Glutamatergic neuron (in vitro differentiated cells): ENCODE measurements around the gene DIMT1. TPM values are rescaled to one million over a fixed set of nuclear protein-coding genes. Genes with fewer than 3 reads are reported as not detected.
A peak's percentile ranks its signal among the peaks of the same experiment; 100 is the strongest.

Experiments used
- DNase-seq: peaks from one replicate; pipeline ENCODE4 v3.0.0; 2022
- H3K27ac Mint-ChIP-seq: one replicate; pipeline ENCODE4 v1.8.0; 2020; ENCODE audit warnings: mild to moderate bottlenecking, mixed read lengths, inconsistent platforms; ENCODE audit not compliant: unreplicated experiment
- H3K27me3 Mint-ChIP-seq: one replicate; pipeline ENCODE4 v1.8.0; 2020; ENCODE audit warnings: mild to moderate bottlenecking, moderate library complexity, mixed read lengths, inconsistent platforms; ENCODE audit not compliant: unreplicated experiment
- H3K36me3 Mint-ChIP-seq: one replicate; pipeline ENCODE4 v1.8.0; 2020; ENCODE audit warnings: mild to moderate bottlenecking, mixed read lengths, inconsistent platforms; ENCODE audit not compliant: unreplicated experiment
- H3K4me1 Mint-ChIP-seq: one replicate; pipeline ENCODE4 v1.8.0; 2020; ENCODE audit warnings: mild to moderate bottlenecking, low read depth, mixed read lengths, inconsistent platforms; ENCODE audit not compliant: unreplicated experiment
- H3K4me3 Mint-ChIP-seq: one replicate; pipeline ENCODE4 v1.8.0; 2020; ENCODE audit warnings: mild to moderate bottlenecking, mixed read lengths, inconsistent platforms; ENCODE audit not compliant: unreplicated experiment
- H3K9me3 Mint-ChIP-seq: one replicate; pipeline ENCODE4 v1.8.0; 2020; ENCODE audit warnings: mild to moderate bottlenecking, moderate library complexity, mixed read lengths, inconsistent platforms; ENCODE audit not compliant: unreplicated experiment
- CTCF ChIP-seq: fragments of 200-600 bp; sonication (generic); IDR thresholded peaks from one replicate; pipeline ENCODE4 v1.5.0; 2021; ENCODE audit not compliant: partially characterized antibody, unreplicated experiment
- total RNA-seq: library from RNA; stranded (reverse); fragmentation: NEBNext Ultra II Directional; extraction: Animal tissue kit (Norgen Biotek cat#: 25700); gene quantifications from one replicate; pipeline ENCODE4 v1.2.1, GENCODE V29; 2021; ENCODE audit not compliant: unreplicated experiment

DIMT1 gene
- total RNA-seq, 1 donor from 2014 or later = 4.6 TPM

GRCh38 chr5:62354028-62354874 is 49.5 kb downstream of the DIMT1 start:
- DNase-seq = no peak
- no peaks in the 10 kb centered on the region for H3K36me3 Mint-ChIP-seq
- H3K27me3 Mint-ChIP-seq = no peaks in the 10 kb centered on the region
- H3K4me3 Mint-ChIP-seq = no peak overlapping the region
- peak; percentile 76 for TF ChIP-seq CTCF
- no peaks in the 10 kb centered on the region for H3K9me3 Mint-ChIP-seq
- no peak overlapping the region for H3K27ac Mint-ChIP-seq
- H3K4me1 Mint-ChIP-seq = no peaks in the 10 kb centered on the region

DNA sequence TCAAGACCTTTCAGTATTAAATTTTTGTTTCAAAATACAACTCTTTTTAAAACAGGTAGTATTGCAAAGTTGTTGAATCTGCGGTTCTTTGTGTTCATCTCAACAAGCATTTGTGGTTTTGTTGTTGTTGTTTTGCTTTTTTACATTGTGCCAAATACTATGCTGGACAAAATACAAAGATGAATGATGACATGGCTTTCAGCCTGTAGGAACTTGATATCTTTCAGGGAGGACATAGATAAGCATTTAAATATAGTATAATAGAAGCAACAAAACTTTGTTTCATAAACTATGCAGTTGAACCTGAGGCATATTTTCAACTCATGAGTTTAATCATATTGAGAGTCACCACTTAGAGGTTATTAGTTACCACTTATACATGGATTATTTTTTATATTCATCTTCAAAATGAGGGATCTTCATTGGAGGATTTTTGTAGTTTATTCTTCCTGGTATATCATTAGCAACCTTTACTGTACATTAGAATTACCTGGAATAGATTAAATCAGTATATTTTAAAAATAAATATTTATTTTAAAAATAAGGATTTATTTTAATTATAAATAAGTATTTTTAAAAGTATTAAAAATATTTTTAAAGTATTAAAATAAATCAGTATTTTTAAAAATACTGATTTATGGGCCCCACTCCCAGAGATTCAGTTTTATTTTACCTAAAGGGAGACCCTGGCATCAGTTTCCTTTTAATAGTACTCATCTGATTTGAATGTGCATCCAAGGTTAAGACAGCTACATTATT is 54.8 kb downstream of the DIMT1 start:
- H3K4me1 Mint-ChIP-seq = peaks cover 1% of the 10 kb centered on the region
- H3K27ac Mint-ChIP-seq = no peak overlapping the region
- no peaks in the 10 kb centered on the region for H3K27me3 Mint-ChIP-seq
- DNase-seq = no peak
- no peaks in the 10 kb centered on the region for H3K9me3 Mint-ChIP-seq
- H3K36me3 Mint-ChIP-seq = no peaks in the 10 kb centered on the region
- no peak for TF ChIP-seq CTCF
- H3K4me3 Mint-ChIP-seq = no peak overlapping the region

DNA sequence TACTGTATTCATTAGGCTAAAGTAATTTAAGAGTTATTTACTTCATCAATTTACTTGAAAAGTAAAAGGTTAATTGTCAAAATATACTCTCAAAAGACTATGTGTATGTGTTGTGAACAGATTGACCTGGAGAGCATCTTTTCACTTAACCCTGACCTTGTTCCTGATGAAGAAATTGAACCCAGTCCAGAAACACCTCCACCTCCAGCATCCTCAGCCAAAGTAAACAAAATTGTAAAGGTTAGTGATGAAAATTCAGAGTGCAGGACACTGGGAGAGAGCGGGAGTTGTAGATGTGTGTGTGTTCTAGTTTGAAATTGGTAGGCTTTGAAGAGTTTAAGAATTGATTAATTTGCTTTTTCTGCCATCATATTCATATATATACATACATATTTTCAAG is 55.8 kb downstream of the DIMT1 start:
- peaks cover 1% of the 10 kb centered on the region for H3K4me1 Mint-ChIP-seq

DNA sequence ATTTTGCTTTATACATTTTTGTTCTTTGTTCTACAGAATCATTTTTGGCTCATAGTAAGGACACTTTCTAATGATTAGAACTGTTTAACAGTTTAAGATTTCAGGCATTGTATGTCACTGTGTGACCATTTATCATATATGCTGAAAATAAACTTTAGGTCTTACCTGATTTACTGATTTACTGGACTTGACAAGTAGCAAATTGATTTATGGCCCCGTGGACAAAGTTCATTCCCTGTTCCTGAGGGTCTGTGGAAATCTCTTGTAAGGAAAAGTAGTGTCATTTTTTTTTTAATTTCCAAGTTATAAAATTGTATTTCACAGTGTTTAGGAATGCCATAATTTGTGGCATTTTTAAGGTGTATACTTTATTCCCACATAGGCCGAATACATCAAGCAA is 57.0 kb downstream of the DIMT1 start:
- TF ChIP-seq CTCF = no peak
- Mint-ChIP-seq H3K27ac (no peak overlapping the region), H3K9me3 (peaks cover 1% of the 10 kb centered on the region), H3K4me1 (peaks cover 1% of the 10 kb centered on the region), H3K4me3 (no peak overlapping the region), H3K27me3 (no peaks in the 10 kb centered on the region), H3K36me3 (no peaks in the 10 kb centered on the region)
- DNase-seq = no peak

More for the DNA sequence above, 55.8 kb downstream of the DIMT1 start:
- no peak overlapping the region for H3K4me3 Mint-ChIP-seq
- H3K27me3 Mint-ChIP-seq = no peaks in the 10 kb centered on the region
- TF ChIP-seq CTCF = no peak
- H3K27ac Mint-ChIP-seq = no peak overlapping the region
- peaks cover 1% of the 10 kb centered on the region for H3K9me3 Mint-ChIP-seq
- DNase-seq = no peak
- H3K36me3 Mint-ChIP-seq = no peaks in the 10 kb centered on the region

DNA sequence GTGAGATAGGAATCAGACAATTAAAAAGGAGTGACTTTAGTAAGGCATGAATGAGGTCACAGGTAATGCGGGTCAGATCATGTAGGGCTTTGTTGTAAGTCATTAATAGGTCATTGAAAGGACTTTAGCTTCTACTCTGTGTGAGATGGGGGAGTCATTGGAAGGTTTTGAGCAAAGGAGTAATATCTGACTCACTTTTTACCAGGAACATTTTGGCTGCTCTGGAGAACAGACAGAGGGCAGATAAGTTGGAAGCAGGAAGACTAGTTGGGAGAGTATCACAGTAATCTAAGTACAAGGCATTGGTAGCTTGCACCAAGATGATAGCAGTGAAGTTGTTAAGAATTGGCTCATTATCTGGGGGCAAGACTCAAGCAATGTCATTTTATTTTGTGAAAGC is 60.3 kb downstream of the DIMT1 start:
- no peaks in the 10 kb centered on the region for H3K36me3 Mint-ChIP-seq
- no peak overlapping the region for H3K4me3 Mint-ChIP-seq
- H3K27ac Mint-ChIP-seq = no peak overlapping the region
- peaks cover 2% of the 10 kb centered on the region for H3K4me1 Mint-ChIP-seq
- DNase-seq = no peak
- H3K9me3 Mint-ChIP-seq = peaks cover 1% of the 10 kb centered on the region
- no peak for TF ChIP-seq CTCF
- H3K27me3 Mint-ChIP-seq = no peaks in the 10 kb centered on the region
